ENCODE results near the gene GABRA6. TPM values are rescaled to one million over a fixed set of nuclear protein-coding genes. Genes with fewer than 3 reads are reported as not detected.
"Not testable (repeated sequence)": the region's sequence is repeated elsewhere in the genome, so short reads cannot be mapped to it uniquely, and the experiment has no call there.

GABRA6 gene
- not detected for polyA plus RNA-seq (ENCODE audit: insufficient read length in 12 of 12)
- long read RNA-seq, donor 1, result 0 reads
- long read RNA-seq, donor 2, result 0 reads
- long read RNA-seq, donor 3, result 0 reads
- long read RNA-seq, donor 4, result 0 reads
- long read RNA-seq, donor 5, result 0 reads
- long read RNA-seq, donor 6, result 0 reads
- long read RNA-seq, donor 7, result 0 reads
- long read RNA-seq, donor 8, result 0 reads
- long read RNA-seq, donor 9, result 0 reads
- long read RNA-seq, donor 10, result 0 reads
- long read RNA-seq, donor 11, result 0 reads

DNA sequence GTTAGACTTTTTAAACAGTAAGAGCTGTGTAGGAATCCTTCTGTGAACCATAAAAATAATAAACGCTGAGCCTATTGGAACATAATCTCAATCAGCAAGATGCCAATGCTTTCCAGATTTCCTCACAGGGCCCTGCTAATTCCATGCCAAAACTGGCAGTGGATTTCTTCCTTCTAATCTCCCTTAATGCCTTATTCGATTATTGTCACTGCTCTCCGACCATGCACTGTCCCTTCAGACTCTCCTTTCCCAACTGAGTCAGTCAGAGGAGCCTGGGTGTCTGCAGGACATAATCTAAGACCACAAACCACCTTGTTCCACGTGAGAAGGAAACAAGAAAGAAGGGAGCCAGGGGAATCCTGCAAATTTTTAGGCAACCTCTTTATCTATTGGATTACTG, at the start of gene GABRA6:
GABRA6 (plus strand) TSS at position 261 of the 400 bp plus-strand sequence. CDS start 269 bp downstream, outside the sequence.
- no peak for DNase-seq

- DNase-seq, result no peak
Observed at GRCh38 chr5:161637591-161637990, 47.9 kb upstream of the GABRA6 start.

- DNase-seq, result no peak
Observed at GRCh38 chr5:161641444-161641843, 44.1 kb upstream of the GABRA6 start.

GRCh38 chr5:161645264-161645663, 40.3 kb upstream of the GABRA6 start:
- no peak for DNase-seq

- DNase-seq, result not testable (repeated sequence)
Observed at GRCh38 chr5:161651926-161652325, 33.6 kb upstream of the GABRA6 start.

DNA sequence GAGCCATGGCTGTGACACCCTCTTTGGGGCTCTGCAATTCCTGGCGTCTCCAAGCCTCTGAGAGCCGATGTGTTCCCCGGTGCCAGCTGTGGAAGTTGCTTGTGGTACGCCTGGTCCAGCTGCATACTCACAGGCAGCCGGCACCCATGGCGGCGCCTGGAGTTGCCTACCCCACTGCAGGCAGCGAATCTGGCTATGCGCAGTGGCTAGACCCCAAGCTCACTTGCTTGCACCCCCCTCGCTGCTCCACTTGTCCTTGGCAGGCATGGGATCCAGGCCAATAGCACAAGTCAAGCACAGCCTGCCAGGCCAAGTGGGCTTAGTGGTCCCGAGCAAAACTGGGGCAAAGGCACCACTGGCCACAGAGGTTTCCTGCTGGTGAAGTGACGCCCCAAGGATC, 24.7 kb upstream of the GABRA6 start:
- DNase-seq, result no peak

- no peak for DNase-seq
Observed at GRCh38 chr5:161663431-161663830, 22.1 kb upstream of the GABRA6 start.

- DNase-seq, result peak; percentile 7
Observed at GRCh38 chr5:161676103-161676502, 9.4 kb upstream of the GABRA6 start.

- DNase-seq, result no peak
Observed at GRCh38 chr5:161686149-161686548, 628 bp downstream of the GABRA6 start.

DNA sequence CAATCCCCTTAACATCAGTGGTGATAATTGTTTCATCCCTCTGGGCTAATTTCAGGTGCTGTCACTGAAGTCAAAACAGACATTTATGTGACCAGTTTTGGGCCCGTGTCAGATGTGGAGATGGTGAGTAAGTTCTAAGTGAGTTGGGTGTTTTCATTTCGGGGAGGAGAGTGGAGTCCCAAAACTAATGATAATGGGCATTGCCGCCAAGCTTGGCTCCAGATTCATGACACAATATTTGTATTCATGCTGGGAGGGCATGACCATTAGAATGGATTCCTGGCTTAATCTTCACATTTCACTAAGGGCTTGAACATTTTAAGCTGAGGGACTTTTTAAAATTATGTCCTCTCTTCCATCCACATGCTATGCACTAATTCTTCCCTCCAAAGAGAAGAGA, 1.4 kb downstream of the GABRA6 start:
- DNase-seq, result no peak

GRCh38 chr5:161687316-161687715, 1.8 kb downstream of the GABRA6 start:
- no peak for DNase-seq

DNA sequence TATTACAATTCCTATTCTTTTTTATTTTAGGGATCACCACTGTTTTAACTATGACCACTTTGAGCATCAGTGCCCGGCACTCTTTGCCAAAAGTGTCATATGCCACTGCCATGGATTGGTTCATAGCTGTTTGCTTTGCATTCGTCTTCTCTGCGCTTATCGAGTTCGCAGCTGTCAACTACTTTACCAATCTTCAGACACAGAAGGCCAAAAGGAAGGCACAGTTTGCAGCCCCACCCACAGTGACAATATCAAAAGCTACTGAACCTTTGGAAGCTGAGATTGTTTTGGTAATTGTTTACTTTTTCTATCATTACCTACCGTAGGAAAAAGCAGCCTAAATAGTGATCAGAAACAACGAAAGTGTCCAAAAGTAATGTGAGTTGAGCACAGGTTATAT, 6.4 kb downstream of the GABRA6 start:
- no peak for DNase-seq

DNA sequence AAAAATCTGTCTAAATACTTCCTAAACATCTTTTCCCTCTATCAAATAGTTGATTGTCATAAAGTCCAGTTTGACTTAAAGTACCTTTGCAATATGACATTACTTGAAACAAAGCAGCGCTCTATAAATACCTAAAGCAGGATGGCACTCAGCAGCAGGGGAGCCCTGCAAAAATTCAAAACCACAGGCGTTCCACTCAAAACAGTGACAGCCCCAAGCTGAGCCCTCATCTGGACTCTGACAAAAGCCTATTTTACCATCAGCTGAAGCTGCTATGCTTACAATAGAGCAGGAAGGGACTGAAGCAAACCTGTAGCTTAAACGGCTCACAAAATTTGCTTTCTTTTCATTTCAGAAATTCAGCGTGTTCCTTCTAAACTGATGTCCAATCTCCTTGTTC, 11.5 kb downstream of the GABRA6 start:
- no peak for DNase-seq

GRCh38 chr5:161700065-161700464, 14.5 kb downstream of the GABRA6 start:
- no peak for DNase-seq

DNA sequence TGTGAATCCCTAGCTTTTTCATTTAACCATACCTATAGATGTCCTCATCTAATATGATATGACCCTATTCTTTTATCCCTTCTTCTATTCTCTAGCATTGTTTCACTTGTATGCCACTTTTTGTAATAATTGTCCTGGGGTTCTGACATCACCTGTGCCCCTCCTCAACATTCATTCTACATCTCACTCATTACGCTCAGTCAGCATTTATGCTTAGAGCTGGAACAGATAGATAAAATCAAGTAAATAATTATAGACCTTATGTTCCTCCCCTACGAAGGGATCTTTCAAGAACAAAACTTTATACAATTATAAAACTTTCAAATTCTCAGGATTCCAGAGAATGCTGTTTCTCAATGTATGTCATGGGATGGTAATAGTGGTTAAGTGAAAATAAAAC, 18.0 kb downstream of the GABRA6 start:
- no peak for DNase-seq

DNA sequence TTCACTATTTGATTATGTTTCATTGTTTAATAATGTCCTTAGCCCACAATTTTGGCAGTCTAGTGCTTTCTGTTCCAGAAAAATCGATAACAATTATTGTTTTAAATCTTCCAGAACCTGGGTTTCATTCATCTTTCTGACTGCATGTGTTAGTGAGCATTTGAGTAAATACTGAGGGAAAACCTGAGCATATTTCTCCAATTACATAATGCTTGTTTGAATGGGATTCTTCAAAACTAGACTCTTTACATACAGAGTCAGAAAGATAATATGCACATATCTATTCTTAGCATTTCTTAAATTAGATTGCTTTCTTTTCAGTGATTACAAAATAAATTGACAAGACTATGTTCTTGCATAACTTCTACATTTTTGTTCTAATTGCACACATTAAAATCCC, 21.9 kb downstream of the GABRA6 start:
- DNase-seq, result no peak

GRCh38 chr5:161709239-161709638, 23.7 kb downstream of the GABRA6 start:
- no peak for DNase-seq

- no peak for DNase-seq
Observed at GRCh38 chr5:161713042-161713441, 27.5 kb downstream of the GABRA6 start.

GRCh38 chr5:161719157-161719556, 33.6 kb downstream of the GABRA6 start:
- no peak for DNase-seq

DNA sequence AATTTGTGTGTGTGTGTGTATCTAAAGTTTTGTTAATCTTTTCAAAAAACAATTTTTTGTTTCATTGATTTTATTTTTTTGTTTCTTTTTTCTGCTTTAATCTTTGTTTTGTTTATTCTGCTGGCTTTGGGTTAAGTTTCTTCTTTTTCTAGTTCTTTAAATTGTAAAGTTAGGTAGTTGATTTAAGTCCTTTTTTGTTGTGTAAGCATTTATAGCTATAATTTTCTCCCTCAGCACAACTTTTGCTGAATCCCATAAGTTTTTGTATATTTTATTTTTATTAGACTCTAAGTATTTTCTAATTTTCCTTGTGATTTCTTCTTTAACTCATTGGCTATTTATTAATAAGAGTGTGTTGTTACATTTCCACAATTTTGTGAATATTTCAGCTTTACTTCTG, 34.9 kb downstream of the GABRA6 start:
- no peak for DNase-seq

- no peak for DNase-seq
Observed at GRCh38 chr5:161734741-161735140, 49.2 kb downstream of the GABRA6 start.

GRCh38 chr5:161740433-161740832, 54.9 kb downstream of the GABRA6 start:
- no peak for DNase-seq

GRCh38 chr5:161744276-161744675, 58.8 kb downstream of the GABRA6 start:
- DNase-seq, result no peak

GRCh38 chr5:161745392-161745791, 59.9 kb downstream of the GABRA6 start:
- DNase-seq, result no peak

Data from muscle of arm (tissue), 14 donors.